HCT116 (cell line): ENCODE data around the gene UBE3C.

Experiments
- CTCF ChIP-seq, 3 experiments: fragments of 200-600 bp in 1 of 3; sonication (generic) in 1 of 3; IDR thresholded peaks in 2 of 3; conservative IDR thresholded peaks in 1 of 3; 2 replicates each; pipeline ENCODE4 v1.5.1; 2012 to 2017; ENCODE audit warnings: low read depth in 2 of 3, low read length in 2 of 3, antibody characterized with exemption in 1 of 3, borderline replicate concordance in 1 of 3, control low read depth in 1 of 3, mild to moderate bottlenecking in 1 of 3, mixed read lengths in 1 of 3, mixed run types in 1 of 3, moderate library complexity in 1 of 3; ENCODE audit not compliant: insufficient read depth in 1 of 3
- EZH2phosphoT487 ChIP-seq: fragments of 200-600 bp; IDR thresholded peaks from 2 replicates; pipeline ENCODE4 v1.6.1; 2018; ENCODE audit warnings: antibody characterized with exemption, borderline replicate concordance
- POLR2A ChIP-seq: IDR thresholded peaks from 2 replicates; pipeline ENCODE4 v1.7.0; 2011; ENCODE audit warnings: borderline replicate concordance; ENCODE audit not compliant: insufficient read depth, insufficient read length; ENCODE audit errors: extremely low read depth
- POLR2AphosphoS5 ChIP-seq: IDR thresholded peaks from 2 replicates; pipeline ENCODE4 v1.6.1; 2011; ENCODE audit warnings: mild to moderate bottlenecking, low read depth, low read length, moderate library complexity

DNA sequence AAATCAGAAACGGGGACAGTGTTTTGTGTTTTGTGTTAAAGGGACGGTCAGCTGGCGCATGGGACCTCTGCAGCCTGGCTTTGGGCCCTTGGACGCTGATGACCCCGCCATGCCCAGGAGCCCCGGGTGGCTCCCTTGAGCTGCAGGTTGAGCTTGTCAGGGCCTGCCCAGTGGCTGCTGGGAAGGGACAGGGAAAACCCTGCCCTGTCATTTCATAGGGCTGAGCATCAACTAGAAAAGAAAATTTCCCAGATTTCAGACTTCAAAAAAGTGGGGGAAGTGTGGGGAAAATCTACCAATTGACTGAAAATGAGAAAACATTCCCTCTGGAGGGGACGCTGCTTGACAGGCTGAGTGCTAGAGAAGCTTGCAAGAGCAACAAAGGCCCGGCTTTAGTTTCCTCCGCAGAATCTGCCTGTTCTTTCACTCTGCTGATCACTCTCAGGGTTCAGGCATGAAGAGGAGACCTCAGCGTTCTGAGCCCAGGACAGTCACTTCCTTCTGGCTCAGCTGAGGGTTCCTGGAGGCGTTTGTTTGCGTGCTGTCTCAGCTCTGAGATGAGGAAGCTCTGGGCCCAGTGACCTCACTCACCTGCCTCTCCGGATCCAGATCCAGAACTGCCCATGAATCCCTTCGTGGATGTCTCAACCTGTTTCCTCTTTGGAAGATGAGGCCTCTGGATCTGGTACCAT is 179.4 kb downstream of the UBE3C start:
- TF ChIP-seq CTCF (IDR thresholded peaks at IDR 0.05 in 2 of 3, conservative IDR thresholded peaks at IDR 0.05 in 1 of 3; ENCODE audit: borderline replicate concordance in 1 of 3, insufficient read depth in 1 of 3, low read depth in 2 of 3, low read length in 2 of 3), result no peak
- no peak for TF ChIP-seq POLR2A
- no peak for TF ChIP-seq EZH2phosphoT487
- no peak for TF ChIP-seq POLR2AphosphoS5
